ENCODE results near the gene MRPL51. TPM values are rescaled to one million over a fixed set of nuclear protein-coding genes. Genes with fewer than 3 reads are reported as not detected.
"Not testable (repeated sequence)": the region's sequence is repeated elsewhere in the genome, so short reads cannot be mapped to it uniquely, and the experiment has no call there.

The MRPL51 gene
- total RNA-seq, 1 donor from 2014 or later: 134 TPM

GRCh38 chr12:6488240-6488639, 4.8 kb downstream of the MRPL51 start:
- no peak for DNase-seq (ENCODE audit: low spot score)

DNA sequence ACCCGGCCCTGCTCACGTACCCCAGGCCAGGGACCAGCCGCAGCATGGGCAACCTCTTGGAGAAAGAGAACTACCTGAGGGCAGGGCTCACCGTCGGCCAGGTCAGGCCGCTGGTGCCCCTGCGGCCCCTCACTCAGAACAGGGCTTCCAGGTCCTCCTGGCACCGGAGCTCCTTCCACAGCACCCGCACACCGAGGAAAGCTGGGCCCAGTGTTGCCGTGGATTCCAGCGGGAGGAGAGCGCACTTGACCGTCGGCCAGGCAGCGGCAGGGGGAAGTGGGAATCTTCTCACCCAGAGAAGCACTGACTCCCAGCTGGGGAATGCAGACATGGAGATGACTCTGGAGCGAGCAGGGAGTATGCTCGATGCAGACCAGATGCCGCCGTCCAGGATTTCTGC, 14.6 kb downstream of the MRPL51 start:
- DNase-seq (ENCODE audit: low spot score): peak; percentile 31

- DNase-seq (ENCODE audit: low spot score): not testable (repeated sequence)
These were observed 15.3 kb downstream of the MRPL51 start for GRCh38 chr12:6477601-6478377.

- DNase-seq (ENCODE audit: low spot score): no peak
These were observed 16.6 kb downstream of the MRPL51 start for GRCh38 chr12:6476489-6476888.

GRCh38 chr12:6475233-6475975, 17.7 kb downstream of the MRPL51 start:
- not testable (repeated sequence) for DNase-seq (ENCODE audit: low spot score)

DNA sequence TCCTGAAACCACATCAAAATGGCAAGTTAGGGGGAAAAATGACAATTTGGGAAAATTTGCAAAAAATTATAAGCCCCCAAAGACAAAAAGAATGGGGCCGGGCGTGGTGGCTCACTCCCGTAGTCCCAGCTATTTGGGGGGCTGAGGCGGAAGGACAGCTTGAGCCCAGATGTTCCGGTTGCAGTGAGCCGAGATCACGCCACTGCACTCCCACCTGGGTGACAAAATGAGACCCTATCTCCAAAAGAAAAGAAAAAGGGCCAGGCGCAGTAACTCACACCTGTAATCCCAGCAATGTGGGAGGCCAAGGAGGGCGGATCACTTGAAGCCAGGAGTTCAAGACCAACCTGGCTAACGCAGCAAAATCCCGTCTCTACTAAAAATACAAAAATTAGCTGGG, 20.6 kb downstream of the MRPL51 start:
- DNase-seq (ENCODE audit: low spot score): no peak

- DNase-seq (ENCODE audit: low spot score): no peak
These were observed 21.1 kb downstream of the MRPL51 start for GRCh38 chr12:6471989-6472360.

GRCh38 chr12:6470375-6471163, 22.5 kb downstream of the MRPL51 start, which contains the start of gene VAMP1:
Gene VAMP1 (minus strand): TSS chr12:6470677. CDS start chr12:6470531, 146 bp downstream.
- DNase-seq (ENCODE audit: low spot score): peak; percentile 98

- no peak for DNase-seq (ENCODE audit: low spot score)
These were observed 23.3 kb downstream of the MRPL51 start for GRCh38 chr12:6469609-6470374.

DNA sequence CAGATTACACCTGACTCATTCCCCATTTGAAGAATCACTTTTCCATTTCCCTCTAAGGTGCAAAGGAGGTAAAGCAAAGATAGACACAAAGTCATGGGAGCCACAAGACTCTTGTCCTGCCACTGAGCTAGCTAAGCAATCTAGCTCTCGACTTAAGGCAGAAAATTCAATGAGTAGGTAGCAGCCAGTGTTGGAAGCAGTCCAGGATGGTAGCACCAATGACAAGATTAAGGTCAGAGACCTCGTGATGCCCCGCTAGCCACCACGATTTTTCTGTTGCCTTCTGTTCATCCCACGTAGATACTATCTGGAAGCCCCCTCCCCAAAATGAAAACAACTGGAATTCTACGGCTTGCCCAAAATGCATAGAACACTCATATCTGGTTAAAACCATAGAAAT, 24.0 kb downstream of the MRPL51 start:
- DNase-seq (ENCODE audit: low spot score): no peak

DNA sequence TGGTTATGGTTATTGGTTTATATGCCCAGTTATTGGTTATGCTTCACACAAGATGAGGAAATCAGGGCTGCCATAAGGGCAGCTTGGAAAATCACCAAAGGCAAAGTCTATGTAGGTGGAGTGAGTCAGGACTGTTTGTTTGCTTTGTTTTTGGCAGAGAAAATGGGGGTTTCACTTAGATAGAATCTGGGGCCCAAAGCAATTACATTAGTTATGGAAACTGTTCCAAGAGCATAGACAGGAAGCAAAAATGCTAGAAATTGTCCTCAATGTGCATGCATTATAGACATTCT, 24.8 kb downstream of the MRPL51 start:
- no peak for DNase-seq (ENCODE audit: low spot score)

GRCh38 chr12:6467571-6468282, 25.3 kb downstream of the MRPL51 start:
- not testable (repeated sequence) for DNase-seq (ENCODE audit: low spot score)

DNA sequence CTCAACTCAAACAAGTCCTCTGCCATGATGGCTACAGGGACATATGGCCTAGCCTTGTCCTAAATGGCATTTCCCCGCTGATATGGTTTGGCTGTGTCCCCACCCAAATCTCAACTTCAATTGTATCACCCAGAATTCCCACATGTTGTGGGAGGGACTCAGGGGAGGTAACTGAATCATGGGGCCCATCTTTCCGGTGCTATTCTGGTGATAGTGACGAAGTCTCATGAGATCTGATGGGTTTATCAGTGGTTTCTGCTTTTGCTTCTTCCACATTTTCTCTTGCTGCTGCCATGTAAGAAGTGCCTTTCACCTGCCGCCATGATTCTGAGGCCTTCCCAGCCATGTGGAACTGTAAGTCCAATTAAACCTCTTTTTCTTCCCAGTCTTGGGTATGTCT, 26.3 kb downstream of the MRPL51 start:
- not testable (repeated sequence) for DNase-seq (ENCODE audit: low spot score)

DNA sequence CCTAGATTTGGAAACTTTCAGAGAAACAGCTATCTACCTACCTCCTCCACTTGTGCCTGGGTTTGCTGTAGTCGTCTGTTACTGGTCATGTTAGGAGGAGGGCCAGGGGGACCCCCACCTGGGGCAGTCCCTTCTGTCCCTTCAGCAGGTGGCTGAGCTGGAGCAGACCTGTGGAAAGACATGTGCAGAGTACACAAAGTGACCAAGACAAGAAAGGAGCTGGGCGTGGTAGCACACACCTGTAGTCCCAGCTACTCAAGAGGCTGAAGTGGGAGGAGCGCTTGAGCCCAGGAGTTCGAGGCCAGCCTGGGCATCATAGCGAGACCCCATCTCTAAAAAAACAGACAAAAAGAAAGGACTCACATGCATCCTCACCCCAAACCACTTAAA, 26.9 kb downstream of the MRPL51 start:
- DNase-seq (ENCODE audit: low spot score): no peak

- peak; percentile 64 for DNase-seq (ENCODE audit: low spot score)
These were observed 27.4 kb downstream of the MRPL51 start for GRCh38 chr12:6465467-6466183.

DNA sequence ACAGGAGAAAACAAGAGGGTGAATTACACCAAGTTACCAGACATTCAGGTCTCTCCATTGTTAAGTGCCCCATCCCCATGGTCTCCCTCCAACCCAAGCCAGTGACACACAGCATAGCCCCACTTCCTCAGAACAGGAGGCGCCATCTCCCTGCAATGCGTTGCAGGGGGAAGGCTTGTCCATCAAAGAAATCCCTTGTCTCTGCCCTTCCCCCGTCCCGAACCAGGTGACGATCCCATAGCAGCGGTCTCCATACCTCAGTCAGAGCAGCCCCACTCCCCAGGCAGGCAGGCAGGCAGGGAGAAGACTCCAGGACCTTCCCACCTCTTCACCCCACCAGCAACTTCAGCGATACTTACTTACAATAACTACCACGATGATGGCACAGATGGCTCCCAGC, 28.5 kb downstream of the MRPL51 start:
- no peak for DNase-seq (ENCODE audit: low spot score)

DNA sequence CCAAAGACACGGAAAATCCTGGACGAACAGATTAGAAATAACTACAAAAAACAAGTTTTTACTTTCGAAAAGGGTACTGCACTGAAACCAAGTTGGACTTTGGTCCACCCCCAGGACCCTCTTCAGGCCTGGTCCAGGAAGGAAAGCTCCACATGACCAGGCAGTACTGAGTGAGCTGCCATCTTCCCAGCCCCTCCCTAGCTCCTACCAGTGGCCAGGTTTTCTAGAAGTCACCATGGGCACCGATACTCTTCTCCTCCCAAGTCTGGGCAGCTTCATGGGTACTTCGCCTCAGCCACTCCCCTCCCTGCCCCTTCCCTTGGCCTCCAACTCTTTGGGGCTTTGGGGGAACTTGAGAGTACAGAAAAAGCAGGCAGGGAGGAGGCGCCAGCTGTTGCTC, 29.2 kb downstream of the MRPL51 start:
- DNase-seq (ENCODE audit: low spot score): no peak

- DNase-seq (ENCODE audit: low spot score): no peak
These were observed 29.8 kb downstream of the MRPL51 start for GRCh38 chr12:6463216-6463615.

- no peak for DNase-seq (ENCODE audit: low spot score)
These were observed 30.6 kb downstream of the MRPL51 start for GRCh38 chr12:6462234-6462995.
